Testis (tissue), 3 donors: ENCODE results near the gene CCKAR. TPM values are rescaled to one million over a fixed set of nuclear protein-coding genes. Genes with fewer than 3 reads are reported as not detected.

Source experiments
- DNase-seq: peaks from one replicate; pipeline ENCODE4 v3.0.0-alpha.2; 2019
- H3K27ac ChIP-seq, 2 donors: fragments of 200-600 bp; sonication (generic); one replicate each; pipeline ENCODE4 v1.5.1; 2019
- H3K27me3 ChIP-seq: fragments of 200-600 bp; sonication (generic); one replicate; pipeline ENCODE4 v1.5.1; 2019
- H3K36me3 ChIP-seq: fragments of 200-600 bp; sonication (generic); one replicate; pipeline ENCODE4 v1.5.1; 2017; ENCODE audit warnings: low read depth; ENCODE audit errors: missing control alignments
- H3K4me1 ChIP-seq: fragments of 200-600 bp; sonication (generic); one replicate; pipeline ENCODE4 v1.5.1; 2019
- H3K4me3 ChIP-seq, 2 donors: fragments of 200-600 bp; sonication (generic); one replicate each; pipeline ENCODE4 v1.5.1; 2017 to 2019
- H3K9me3 ChIP-seq: fragments of 200-600 bp; sonication (generic); one replicate; pipeline ENCODE4 v1.5.1; 2017
- POLR2A ChIP-seq: fragments of 450-650 bp; IDR thresholded peaks from one replicate; pipeline ENCODE4 v1.6.1; 2017; ENCODE audit warnings: antibody characterized with exemption, mild to moderate bottlenecking, moderate library complexity
- WGBS, 2 donors: methylation state at CpG; one replicate each; pipeline ENCODE4 v1.1.5; 2018; 5-methylcytosine and 5-hydroxymethylcytosine counted together
- intact Hi-C: fragments of 100-400 bp; cut with DNase I; formaldehyde crosslinking; loops from one replicate; pipeline ENCODE4 v1.15.1; 2023; ENCODE audit warnings: low total_unique reads
- polyA plus RNA-seq: library from polyadenylated mRNA; stranded (reverse); fragments of 350-450 nt; fragmentation: Illumina TruSeq; extraction: RNeasy Lipid Tissue Mini Kit (QIAGEN cat#74804); gene quantifications from one replicate; pipeline ENCODE4 v1.2.3, GENCODE V29; 2014; ENCODE audit warnings: low read depth, low replicate concordance; ENCODE audit not compliant: insufficient read depth
- total RNA-seq, 2 donors: library from RNA; depleted of rRNA; stranded (reverse); fragments of >200 nt; gene quantifications; one replicate each; pipeline ENCODE4 v1.2.3, GENCODE V29; 2016
- TF ChIP-seq, protein P1 (sequence below), 3 experiments: fragments of 450-650 bp in 2 of 3; fragments of 200-600 bp in 1 of 3; sonication (generic) in 1 of 3; IDR thresholded peaks; one replicate each; pipeline ENCODE4 v1.5.1; 2016 to 2019; ENCODE audit warnings: antibody characterized with exemption in 3 of 3, mild to moderate bottlenecking in 2 of 3, moderate library complexity in 1 of 3

Gene CCKAR
- total and polyA plus RNA-seq, 3 donors from 2014 or later, result 0.56 TPM; not detected in 2

DNA sequence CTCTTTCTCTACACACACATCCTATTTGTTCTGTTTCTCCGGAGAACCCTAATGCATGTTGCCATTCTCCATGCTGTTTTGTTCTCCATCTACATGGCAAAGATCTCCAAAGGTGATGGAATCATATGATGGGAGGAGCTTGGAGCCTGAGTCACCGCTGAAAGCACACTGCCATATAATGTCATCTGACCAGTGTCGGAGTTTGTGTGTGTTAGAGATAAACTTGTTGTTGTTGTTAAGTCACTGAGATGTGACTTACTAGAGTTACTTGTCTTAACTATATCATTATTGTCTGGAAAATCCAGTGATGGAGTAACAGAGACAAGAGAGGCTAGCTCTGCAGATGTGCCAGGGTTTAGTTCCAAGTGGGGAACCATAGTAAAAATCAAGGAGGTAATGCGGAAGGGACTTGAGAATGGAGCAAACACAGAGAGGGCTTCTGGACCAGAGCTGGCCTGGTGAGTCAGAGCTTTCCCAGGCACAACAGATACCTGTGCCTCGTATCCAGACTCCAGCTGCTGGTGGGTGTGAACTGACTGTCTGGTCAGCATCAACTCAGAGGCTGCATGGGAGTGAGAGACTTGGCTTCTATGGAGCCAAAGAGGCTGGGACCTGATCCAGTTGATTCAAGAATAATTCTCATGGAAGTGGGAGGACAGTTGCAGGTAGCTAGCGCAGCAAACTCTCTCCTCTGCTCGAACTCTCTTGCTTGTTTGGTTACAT, 30.6 kb upstream of the CCKAR start:
- Histone ChIP-seq H3K4me1 (no peaks in the 10 kb centered on the region), H3K9me3 (no peaks in the 10 kb centered on the region), H3K4me3 (no peak overlapping the region), H3K27me3 (no peaks in the 10 kb centered on the region), H3K36me3 (no peaks in the 10 kb centered on the region), H3K27ac (no peak overlapping the region)
- no peak for TF ChIP-seq POLR2A
- DNase-seq, result no peak
- intact Hi-C loops, result no loop called here
- 93 to 96% methylated on average over 7 of the region's 7 CpGs for WGBS, 2 donors

DNA sequence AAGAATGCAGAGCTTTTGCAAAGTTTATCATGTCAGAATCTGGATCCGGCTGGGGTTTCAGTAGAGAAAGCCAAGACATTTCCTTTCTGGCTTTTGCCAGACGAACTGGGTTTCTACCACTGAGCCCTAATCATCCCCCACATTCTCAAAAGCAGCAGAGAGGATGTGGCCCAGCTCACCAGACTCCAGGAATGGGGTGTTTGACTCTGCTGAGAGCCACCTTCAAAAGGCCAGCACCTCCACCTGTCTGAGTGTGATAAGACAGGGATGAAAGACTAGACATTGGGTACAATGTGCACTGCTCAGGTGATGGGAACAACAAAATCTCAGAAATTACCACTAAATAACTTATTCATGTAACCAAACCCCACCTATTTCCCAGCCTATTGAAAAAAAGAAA, 25.7 kb upstream of the CCKAR start:
- H3K4me3 ChIP-seq, result no peak overlapping the region
- no peaks in the 10 kb centered on the region for H3K27me3 ChIP-seq
- WGBS, 2 donors, result 79 to 91% methylated on average over 2 of the region's 2 CpGs
- DNase-seq, result no peak
- TF ChIP-seq, protein P1, sequence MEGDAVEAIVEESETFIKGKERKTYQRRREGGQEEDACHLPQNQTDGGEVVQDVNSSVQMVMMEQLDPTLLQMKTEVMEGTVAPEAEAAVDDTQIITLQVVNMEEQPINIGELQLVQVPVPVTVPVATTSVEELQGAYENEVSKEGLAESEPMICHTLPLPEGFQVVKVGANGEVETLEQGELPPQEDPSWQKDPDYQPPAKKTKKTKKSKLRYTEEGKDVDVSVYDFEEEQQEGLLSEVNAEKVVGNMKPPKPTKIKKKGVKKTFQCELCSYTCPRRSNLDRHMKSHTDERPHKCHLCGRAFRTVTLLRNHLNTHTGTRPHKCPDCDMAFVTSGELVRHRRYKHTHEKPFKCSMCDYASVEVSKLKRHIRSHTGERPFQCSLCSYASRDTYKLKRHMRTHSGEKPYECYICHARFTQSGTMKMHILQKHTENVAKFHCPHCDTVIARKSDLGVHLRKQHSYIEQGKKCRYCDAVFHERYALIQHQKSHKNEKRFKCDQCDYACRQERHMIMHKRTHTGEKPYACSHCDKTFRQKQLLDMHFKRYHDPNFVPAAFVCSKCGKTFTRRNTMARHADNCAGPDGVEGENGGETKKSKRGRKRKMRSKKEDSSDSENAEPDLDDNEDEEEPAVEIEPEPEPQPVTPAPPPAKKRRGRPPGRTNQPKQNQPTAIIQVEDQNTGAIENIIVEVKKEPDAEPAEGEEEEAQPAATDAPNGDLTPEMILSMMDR (IDR thresholded peaks at IDR 0.05), result no peak
- TF ChIP-seq POLR2A, result no peak
- H3K27ac ChIP-seq, result no peak overlapping the region
- H3K4me1 ChIP-seq, result no peaks in the 10 kb centered on the region
- no peaks in the 10 kb centered on the region for H3K36me3 ChIP-seq
- H3K9me3 ChIP-seq, result no peaks in the 10 kb centered on the region
- intact Hi-C loops, result no loop called here

DNA sequence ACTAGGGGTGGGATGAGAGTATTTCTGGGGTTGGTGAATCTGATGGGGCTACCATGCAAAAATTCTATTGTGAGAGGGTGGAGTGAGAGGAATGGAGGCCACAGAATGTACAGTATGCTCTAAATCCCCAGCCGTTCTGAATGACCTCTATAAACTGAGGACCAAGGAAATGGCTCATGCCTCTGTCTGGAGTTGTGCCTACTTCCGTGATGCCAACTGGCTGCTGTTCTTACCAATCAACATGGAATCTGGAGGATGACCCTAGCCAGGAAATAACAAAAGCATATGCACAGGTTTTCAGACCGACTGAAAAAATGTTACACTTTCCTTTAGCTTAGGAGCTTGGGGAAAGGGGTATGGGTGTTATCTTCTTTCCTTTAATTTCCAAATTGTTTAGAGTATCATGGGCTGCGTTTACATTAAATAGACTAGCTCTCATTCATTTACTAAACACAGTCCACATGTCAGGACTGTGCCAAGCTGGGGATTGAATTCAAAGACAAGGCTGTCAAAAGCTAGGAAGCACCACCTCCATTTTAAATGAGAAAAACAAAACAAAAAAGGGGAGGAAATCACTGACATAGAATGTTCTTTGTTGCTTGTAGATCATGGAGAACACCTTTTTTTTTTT, 20.2 kb upstream of the CCKAR start:
- intact Hi-C loops, result no loop called here
- 81 to 96% methylated on average over 3 of the region's 4 CpGs for WGBS, 2 donors
- DNase-seq, result no peak
- Histone ChIP-seq H3K36me3 (no peaks in the 10 kb centered on the region), H3K9me3 (no peaks in the 10 kb centered on the region), H3K27me3 (no peaks in the 10 kb centered on the region), H3K4me3 (no peak overlapping the region), H3K4me1 (no peaks in the 10 kb centered on the region), H3K27ac (no peak overlapping the region)
- TF ChIP-seq POLR2A, result no peak
- TF ChIP-seq, protein P1 (IDR thresholded peaks at IDR 0.05), result no peak

DNA sequence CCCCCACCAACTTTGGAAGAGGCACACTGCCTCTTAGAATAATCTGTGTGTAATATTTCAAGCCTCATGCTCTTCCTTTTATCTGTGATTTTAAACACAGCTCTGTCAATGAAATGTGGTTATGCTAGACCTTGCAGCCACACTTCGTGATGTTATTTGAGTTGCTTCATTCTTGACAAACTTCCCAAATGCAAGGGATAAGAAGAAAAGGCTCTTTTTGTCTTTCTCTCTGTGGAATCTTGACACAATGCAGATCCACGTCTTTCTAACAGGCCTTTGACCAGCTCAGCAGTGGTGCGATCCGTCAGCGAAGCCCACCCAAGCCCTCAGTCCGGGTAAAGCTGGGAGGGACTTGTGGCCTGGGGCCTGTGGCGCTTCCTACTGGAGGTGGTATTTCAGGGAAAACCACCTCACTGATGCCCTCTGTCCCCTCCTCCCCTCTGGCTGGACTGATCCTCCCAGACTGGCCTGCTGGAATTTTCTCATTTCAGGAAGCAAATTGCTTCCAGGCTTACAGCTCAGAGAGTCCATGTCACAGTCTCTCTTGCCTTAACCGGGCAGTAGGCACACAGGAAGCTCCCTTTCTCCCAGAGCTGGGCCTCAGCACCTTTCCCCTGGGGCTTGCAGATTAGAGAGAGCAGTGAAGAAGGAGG, 19.5 kb upstream of the CCKAR start:
- intact Hi-C loops, result no loop called here
- DNase-seq, result no peak
- TF ChIP-seq, protein P1 (IDR thresholded peaks at IDR 0.05), result no peak
- TF ChIP-seq POLR2A, result no peak
- Histone ChIP-seq H3K9me3 (no peaks in the 10 kb centered on the region), H3K4me1 (no peaks in the 10 kb centered on the region), H3K4me3 (no peak overlapping the region), H3K36me3 (no peaks in the 10 kb centered on the region), H3K27ac (no peak overlapping the region), H3K27me3 (no peaks in the 10 kb centered on the region)
- 74 to 75% methylated on average over 8 of the region's 8 CpGs for WGBS, 2 donors

DNA sequence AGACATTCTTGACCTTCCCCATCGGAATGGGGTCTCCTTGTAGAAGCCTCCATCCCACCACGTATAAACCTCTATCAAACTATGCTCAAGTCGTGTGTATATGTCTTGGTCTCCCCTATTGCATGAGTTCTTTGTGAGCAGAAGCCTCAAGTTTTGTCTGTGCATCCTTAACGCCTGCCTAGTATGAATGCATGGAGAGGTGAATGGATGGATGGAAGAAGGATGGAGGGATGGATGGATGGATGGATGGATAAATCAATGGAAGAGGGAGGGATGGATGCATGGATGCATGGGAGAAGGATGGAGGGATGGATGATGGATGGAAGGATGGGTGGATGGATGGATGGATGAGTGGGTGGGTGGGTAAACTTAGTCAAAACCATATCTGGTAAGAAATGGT, 17.0 kb upstream of the CCKAR start:
- Histone ChIP-seq H3K4me1 (no peaks in the 10 kb centered on the region), H3K36me3 (no peaks in the 10 kb centered on the region)

More for the DNA sequence above, 17.0 kb upstream of the CCKAR start:
- Histone ChIP-seq H3K9me3 (no peaks in the 10 kb centered on the region), H3K27me3 (no peaks in the 10 kb centered on the region), H3K27ac (no peak overlapping the region), H3K4me3 (no peak overlapping the region)
- 89 to 93% methylated on average over 4 of the region's 4 CpGs for WGBS, 2 donors
- intact Hi-C loops, result no loop called here
- TF ChIP-seq, protein P1 (IDR thresholded peaks at IDR 0.05), result no peak
- no peak for TF ChIP-seq POLR2A
- no peak for DNase-seq
